Activated CD4-positive, alpha-beta memory T cell treated with anti-CD3 and anti-CD28 coated beads, Interleukin-2, amount 10 ng/mL, durations not matched to agents 7 days and 5 days (primary cell): ENCODE results near the gene AASS. TPM values are rescaled to one million over a fixed set of nuclear protein-coding genes. Genes with fewer than 3 reads are reported as not detected.
"Not testable (repeated sequence)": the region's sequence is repeated elsewhere in the genome, so short reads cannot be mapped to it uniquely, and the experiment has no call there.

ENCODE experiments used
- CTCF ChIA-PET: fragments of 350-600 bp; sonication (Branson Sonifier 250); formaldehyde crosslinking; loops from one replicate; lab custom pipeline; 2021; ENCODE audit warnings: antibody characterized with exemption, inconsistent platforms; lab: Charles Lee
- POLR2A ChIA-PET: fragments of 350-600 bp; sonication (Branson Sonifier 250); formaldehyde crosslinking; loops from one replicate; lab custom pipeline; 2021; ENCODE audit warnings: antibody characterized with exemption; lab: Charles Lee
- DNase-seq: peaks from one replicate; pipeline ENCODE4 v3.0.0-alpha.2; 2020
- H3K27ac Mint-ChIP-seq: one replicate; pipeline ENCODE4 v1.8.0; 2021; ENCODE audit warnings: mild to moderate bottlenecking, mixed read lengths
- H3K27me3 Mint-ChIP-seq: one replicate; pipeline ENCODE4 v1.8.0; 2021; ENCODE audit warnings: mixed read lengths
- H3K36me3 Mint-ChIP-seq: one replicate; pipeline ENCODE4 v1.8.0; 2021; ENCODE audit warnings: low read depth, mixed read lengths
- H3K4me1 Mint-ChIP-seq: one replicate; pipeline ENCODE4 v1.8.0; 2021; ENCODE audit warnings: mixed read lengths
- H3K4me3 Mint-ChIP-seq: one replicate; pipeline ENCODE4 v1.8.0; 2021; ENCODE audit warnings: mild to moderate bottlenecking, mixed read lengths
- H3K9me3 Mint-ChIP-seq: one replicate; pipeline ENCODE4 v1.8.0; 2021; ENCODE audit warnings: mixed read lengths
- total RNA-seq, 2 experiments: library from RNA; stranded (reverse); gene quantifications; one replicate each; pipeline ENCODE4 v1.2.3, GENCODE V29; 2021

The AASS gene
- total RNA-seq, 2 experiments from 2014 or later, result 0.81 to 0.93 TPM

- no peak overlapping the region for H3K4me3 Mint-ChIP-seq
- no peaks in the 10 kb centered on the region for H3K9me3 Mint-ChIP-seq
- no peak overlapping the region for H3K27ac Mint-ChIP-seq
- POLR2A ChIA-PET, result no interaction called here
- no peaks in the 10 kb centered on the region for H3K36me3 Mint-ChIP-seq
- CTCF ChIA-PET, result no interaction called here
- peaks cover 20% of the 10 kb centered on the region for H3K27me3 Mint-ChIP-seq
- peaks cover 17% of the 10 kb centered on the region for H3K4me1 Mint-ChIP-seq
- no peak for DNase-seq
Measured at GRCh38 chr7:122140918-122141317, 3.1 kb downstream of the AASS start.

GRCh38 chr7:122137251-122138077 lies 6.6 kb downstream of the AASS start:
- H3K27me3 Mint-ChIP-seq, result peaks cover 4% of the 10 kb centered on the region
- H3K4me3 Mint-ChIP-seq, result no peak overlapping the region
- peaks cover 3% of the 10 kb centered on the region for H3K4me1 Mint-ChIP-seq
- CTCF ChIA-PET, result no interaction called here
- H3K36me3 Mint-ChIP-seq, result no peaks in the 10 kb centered on the region
- POLR2A ChIA-PET, result no interaction called here
- no peak overlapping the region for H3K27ac Mint-ChIP-seq
- no peak for DNase-seq
- H3K9me3 Mint-ChIP-seq, result no peaks in the 10 kb centered on the region

- Mint-ChIP-seq H3K4me3 (no peak overlapping the region), H3K27me3 (peaks cover 2% of the 10 kb centered on the region), H3K4me1 (peaks cover 3% of the 10 kb centered on the region), H3K27ac (no peak overlapping the region), H3K9me3 (no peaks in the 10 kb centered on the region), H3K36me3 (no peaks in the 10 kb centered on the region)
- ChIA-PET CTCF (no interaction called here), POLR2A (no interaction called here)
- no peak for DNase-seq
Measured at GRCh38 chr7:122136639-122137245, 7.3 kb downstream of the AASS start.

DNA sequence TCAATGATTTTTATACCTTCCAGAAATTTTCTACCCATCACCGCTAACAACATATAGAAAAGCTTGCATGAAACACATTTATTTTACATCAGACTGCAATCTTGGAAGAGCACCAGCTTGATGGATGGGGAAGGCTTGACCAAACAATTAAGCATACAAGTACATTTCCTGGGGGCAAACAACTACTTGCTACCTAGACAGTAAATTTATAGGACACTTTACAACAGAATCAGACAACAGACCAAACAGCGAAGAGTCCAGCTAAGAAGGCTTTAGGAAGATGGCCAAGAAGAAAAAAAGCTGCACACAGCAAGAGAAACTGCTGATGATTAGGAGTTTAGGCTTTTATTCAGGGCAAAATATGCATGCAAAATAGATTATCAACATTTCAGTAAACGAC lies 8.0 kb downstream of the AASS start:
- Mint-ChIP-seq H3K27me3 (peaks cover 2% of the 10 kb centered on the region), H3K36me3 (no peaks in the 10 kb centered on the region), H3K9me3 (no peaks in the 10 kb centered on the region), H3K4me3 (no peak overlapping the region), H3K27ac (no peak overlapping the region), H3K4me1 (peaks cover 3% of the 10 kb centered on the region)
- ChIA-PET POLR2A (no interaction called here), CTCF (no interaction called here)
- DNase-seq, result no peak

DNA sequence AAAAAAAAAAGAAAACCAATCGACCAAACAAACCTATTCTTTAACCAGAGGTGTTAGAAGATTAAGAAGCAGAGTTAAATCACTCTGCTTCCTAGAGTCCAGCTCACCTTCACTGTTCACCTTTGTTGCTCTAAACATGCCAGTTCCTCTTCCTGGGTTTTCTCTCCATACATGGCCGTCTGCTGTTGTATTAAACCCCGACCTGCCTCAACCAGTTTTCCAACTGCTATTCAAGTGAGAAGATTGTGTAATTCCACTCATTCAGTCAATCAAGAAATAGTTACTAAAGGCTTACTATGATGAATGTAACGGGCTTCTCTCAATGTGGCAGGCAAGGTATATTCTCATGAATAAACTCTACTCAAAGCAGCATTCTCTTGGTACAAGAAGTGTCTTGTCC lies 8.8 kb downstream of the AASS start:
- H3K4me3 Mint-ChIP-seq, result no peak overlapping the region
- ChIA-PET POLR2A (no interaction called here), CTCF (no interaction called here)
- no peak for DNase-seq
- H3K9me3 Mint-ChIP-seq, result no peaks in the 10 kb centered on the region
- H3K4me1 Mint-ChIP-seq, result peaks cover 3% of the 10 kb centered on the region
- peaks cover 2% of the 10 kb centered on the region for H3K27me3 Mint-ChIP-seq
- H3K36me3 Mint-ChIP-seq, result no peaks in the 10 kb centered on the region
- no peak overlapping the region for H3K27ac Mint-ChIP-seq

DNA sequence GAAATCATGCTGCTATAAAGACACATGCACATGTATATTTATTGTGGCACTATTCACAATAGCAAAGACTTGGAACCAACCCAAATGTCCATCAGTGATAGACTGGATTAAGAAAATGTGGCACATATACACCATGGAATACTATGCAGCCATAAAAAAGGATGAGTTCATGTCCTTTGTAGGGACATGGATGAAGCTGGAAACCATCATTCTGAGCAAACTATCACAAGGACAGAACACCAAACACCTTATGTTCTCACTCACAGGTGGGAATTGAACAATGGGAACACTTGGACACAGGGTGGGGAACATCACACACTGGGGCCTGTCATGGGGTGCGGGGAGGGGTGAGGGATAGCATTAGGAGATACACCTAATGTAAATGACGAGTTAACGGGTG lies 9.3 kb downstream of the AASS start:
- H3K27ac Mint-ChIP-seq, POLR2A ChIA-PET, CTCF ChIA-PET, H3K4me3 Mint-ChIP-seq, H3K36me3 Mint-ChIP-seq, DNase-seq, H3K9me3 Mint-ChIP-seq, H3K27me3 Mint-ChIP-seq, H3K4me1 Mint-ChIP-seq: not testable (repeated sequence)

GRCh38 chr7:122133477-122133876 lies 10.6 kb downstream of the AASS start:
- ChIA-PET CTCF (no interaction called here), POLR2A (no interaction called here)
- Mint-ChIP-seq H3K4me3 (no peak overlapping the region), H3K36me3 (no peaks in the 10 kb centered on the region), H3K27ac (no peak overlapping the region), H3K9me3 (no peaks in the 10 kb centered on the region), H3K4me1 (peaks cover 3% of the 10 kb centered on the region), H3K27me3 (peaks cover 2% of the 10 kb centered on the region)
- DNase-seq, result no peak

DNA sequence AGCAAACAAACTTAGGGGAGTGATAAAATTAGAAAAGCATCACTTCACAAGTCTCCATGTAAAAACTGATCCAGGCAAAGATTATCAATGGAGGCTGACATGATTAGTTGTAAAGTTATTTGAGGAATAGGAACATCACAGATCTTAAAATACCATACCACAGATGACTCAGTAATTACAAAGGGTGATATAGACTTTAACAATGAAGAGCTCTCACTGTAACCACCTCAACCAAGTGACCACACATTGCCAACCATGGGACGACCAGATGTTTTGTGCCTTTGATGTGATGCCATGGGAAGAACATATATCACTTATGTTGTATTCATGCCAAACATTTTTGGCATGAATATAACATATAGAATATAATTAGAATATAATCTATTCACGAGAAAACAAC lies 11.7 kb downstream of the AASS start:
- ChIA-PET POLR2A (no interaction called here), CTCF (no interaction called here)

DNA sequence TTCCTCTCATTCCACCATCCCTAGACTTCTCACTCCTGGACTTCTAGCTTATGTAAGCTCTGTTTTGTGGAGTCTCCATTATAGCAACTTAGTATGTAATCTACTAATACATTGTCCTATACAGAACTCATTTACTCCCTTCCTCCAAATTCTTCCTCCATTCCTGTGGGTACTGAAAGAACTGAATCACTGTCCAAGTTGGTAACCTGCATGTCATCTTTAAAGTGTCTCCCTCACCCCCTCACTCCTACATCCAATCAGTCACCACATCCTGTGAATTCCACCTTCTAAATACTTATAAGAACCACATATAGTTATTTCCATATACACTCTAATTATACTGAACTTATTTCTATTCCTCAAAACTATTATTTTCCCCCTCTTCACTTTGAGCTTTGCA lies 20.3 kb downstream of the AASS start:
- CTCF ChIA-PET, result no interaction called here
- Mint-ChIP-seq H3K9me3 (peaks cover 4% of the 10 kb centered on the region), H3K36me3 (no peaks in the 10 kb centered on the region), H3K27ac (no peak overlapping the region), H3K4me1 (no peaks in the 10 kb centered on the region), H3K4me3 (no peak overlapping the region), H3K27me3 (no peaks in the 10 kb centered on the region)
- no peak for DNase-seq
- POLR2A ChIA-PET, result no interaction called here

More for the DNA sequence above, 11.7 kb downstream of the AASS start:
- H3K4me1 Mint-ChIP-seq, result peaks cover 3% of the 10 kb centered on the region
- H3K27ac Mint-ChIP-seq, result no peak overlapping the region
- H3K4me3 Mint-ChIP-seq, result no peak overlapping the region
- no peaks in the 10 kb centered on the region for H3K36me3 Mint-ChIP-seq
- no peak for DNase-seq
- peaks cover 2% of the 10 kb centered on the region for H3K27me3 Mint-ChIP-seq
- H3K9me3 Mint-ChIP-seq, result no peaks in the 10 kb centered on the region

GRCh38 chr7:122118757-122119156 lies 25.3 kb downstream of the AASS start:
- Mint-ChIP-seq H3K9me3 (no peaks in the 10 kb centered on the region), H3K27me3 (no peaks in the 10 kb centered on the region), H3K36me3 (no peaks in the 10 kb centered on the region), H3K27ac (no peak overlapping the region), H3K4me1 (no peaks in the 10 kb centered on the region), H3K4me3 (no peak overlapping the region)
- ChIA-PET POLR2A (no interaction called here), CTCF (no interaction called here)
- no peak for DNase-seq

GRCh38 chr7:122103064-122103463 lies 41.0 kb downstream of the AASS start:
- Mint-ChIP-seq H3K36me3 (no peaks in the 10 kb centered on the region), H3K27ac (no peak overlapping the region), H3K4me3 (no peak overlapping the region), H3K9me3 (peaks cover 14% of the 10 kb centered on the region), H3K27me3 (no peaks in the 10 kb centered on the region), H3K4me1 (no peaks in the 10 kb centered on the region)
- CTCF ChIA-PET, result interaction anchor here (2.2 kb wide), 1 partner anchor 10 kb away, joined by 5 read pairs; no protein-coding TSS in a partner anchor
- POLR2A ChIA-PET, result no interaction called here
- DNase-seq, result no peak

DNA sequence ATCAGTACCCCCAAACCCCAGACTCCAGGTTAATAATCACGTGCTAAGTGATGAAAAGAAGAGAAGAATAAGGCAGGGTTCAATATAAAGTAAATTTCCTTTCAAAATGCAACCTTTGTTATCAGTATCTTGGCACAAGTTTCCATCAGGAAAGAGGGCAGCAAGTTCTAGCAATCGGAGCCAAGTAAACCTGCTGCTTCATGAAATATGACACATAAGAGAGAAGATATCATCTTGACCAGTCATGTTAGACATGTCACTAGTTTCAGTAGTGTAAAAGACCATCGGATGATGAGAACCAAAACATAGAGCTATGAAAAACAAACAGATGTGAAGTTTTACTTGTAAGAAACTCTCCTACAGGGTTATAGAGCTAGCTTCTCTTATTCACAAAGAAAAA lies 44.0 kb downstream of the AASS start:
- H3K4me1 Mint-ChIP-seq, result no peaks in the 10 kb centered on the region
- no peak for DNase-seq
- peaks cover 7% of the 10 kb centered on the region for H3K9me3 Mint-ChIP-seq
- CTCF ChIA-PET, result no interaction called here
- no peaks in the 10 kb centered on the region for H3K27me3 Mint-ChIP-seq
- H3K36me3 Mint-ChIP-seq, result no peaks in the 10 kb centered on the region
- POLR2A ChIA-PET, result no interaction called here
- no peak overlapping the region for H3K4me3 Mint-ChIP-seq
- no peak overlapping the region for H3K27ac Mint-ChIP-seq

DNA sequence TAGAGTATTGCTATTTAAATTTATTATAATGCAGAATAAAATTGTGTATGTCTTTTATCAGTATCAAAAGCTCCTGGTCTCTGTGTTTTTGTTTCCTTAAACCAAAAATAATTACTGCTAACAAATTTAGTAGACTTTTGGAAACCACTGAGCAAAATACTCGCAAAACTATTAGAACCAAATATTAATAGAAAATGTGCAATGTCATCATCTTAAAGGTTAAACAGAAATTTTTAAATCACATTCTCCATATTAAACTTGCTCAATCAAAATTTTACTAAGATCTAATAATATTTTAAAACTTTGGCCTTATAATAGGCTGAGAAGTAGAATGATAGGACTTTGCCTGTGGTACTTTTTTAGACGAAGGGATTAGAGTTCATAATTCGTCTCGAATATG lies 48.4 kb downstream of the AASS start:
- Mint-ChIP-seq H3K27ac (no peak overlapping the region), H3K4me3 (no peak overlapping the region)
- CTCF ChIA-PET, result no interaction called here

DNA sequence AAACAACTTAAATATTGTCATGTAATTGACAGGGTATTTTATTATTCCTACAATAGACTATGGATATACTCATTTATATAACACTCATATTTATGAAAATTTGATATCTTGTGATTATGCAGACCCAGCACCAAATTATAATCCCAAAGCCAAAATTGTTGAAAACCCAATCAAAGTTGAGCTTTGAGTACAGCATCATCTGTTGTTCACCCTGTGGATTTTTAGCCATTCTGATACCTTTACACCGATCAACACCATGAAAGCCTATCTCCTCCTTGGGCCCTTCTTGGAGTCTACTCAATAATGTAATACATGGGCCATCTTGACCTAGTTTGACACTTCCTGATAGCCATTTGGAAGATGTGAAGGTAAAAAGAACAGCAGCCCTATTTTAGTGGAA lies 49.5 kb downstream of the AASS start:
- no peaks in the 10 kb centered on the region for H3K4me1 Mint-ChIP-seq
- POLR2A ChIA-PET, result no interaction called here
- no peaks in the 10 kb centered on the region for H3K36me3 Mint-ChIP-seq
- H3K27me3 Mint-ChIP-seq, result no peaks in the 10 kb centered on the region
- H3K27ac Mint-ChIP-seq, result no peak overlapping the region
- DNase-seq, result no peak
- no peaks in the 10 kb centered on the region for H3K9me3 Mint-ChIP-seq
- CTCF ChIA-PET, result no interaction called here
- no peak overlapping the region for H3K4me3 Mint-ChIP-seq

More for the DNA sequence above, 48.4 kb downstream of the AASS start:
- H3K36me3 Mint-ChIP-seq, result no peaks in the 10 kb centered on the region
- no peak for DNase-seq
- H3K4me1 Mint-ChIP-seq, result no peaks in the 10 kb centered on the region
- POLR2A ChIA-PET, result no interaction called here
- no peaks in the 10 kb centered on the region for H3K9me3 Mint-ChIP-seq
- H3K27me3 Mint-ChIP-seq, result no peaks in the 10 kb centered on the region
